M059J (cell line): Measurements from ENCODE around the gene MRPS23. TPM values are rescaled to one million over a fixed set of nuclear protein-coding genes. Genes with fewer than 3 reads are reported as not detected.

Source experiments
- DNase-seq: peaks from one replicate; pipeline ENCODE4 v3.0.0-alpha.2; 2012; ENCODE audit warnings: low read depth
- total RNA-seq: library from RNA; depleted of rRNA; stranded (reverse); fragments of >200 nt; shearing (Covaris generic); gene quantifications from 2 replicates; pipeline ENCODE4 v1.2.3, GENCODE V29; 2014

MRPS23 gene
- total RNA-seq, 1 experiment from 2014 or later = 31.8 TPM

- DNase-seq = no peak
Measured at GRCh38 chr17:57879437-57880085, 29.7 kb upstream of the MRPS23 start.

GRCh38 chr17:57877803-57878377 is 28.0 kb upstream of the MRPS23 start:
- peak; percentile 29 for DNase-seq

GRCh38 chr17:57876866-57877237 is 27.0 kb upstream of the MRPS23 start:
- no peak for DNase-seq

GRCh38 chr17:57876023-57876865 is 26.4 kb upstream of the MRPS23 start:
- no peak for DNase-seq

- peak; percentile 98 for DNase-seq
Measured at GRCh38 chr17:57875290-57876022, 25.6 kb upstream of the MRPS23 start.

GRCh38 chr17:57874434-57875289 is 24.8 kb upstream of the MRPS23 start:
- DNase-seq = peak; percentile 98

- DNase-seq = no peak
Measured at GRCh38 chr17:57874058-57874419, 24.2 kb upstream of the MRPS23 start.

- DNase-seq = no peak
Measured at GRCh38 chr17:57873261-57874057, 23.6 kb upstream of the MRPS23 start.

- no peak for DNase-seq
Measured at GRCh38 chr17:57872536-57872935, 22.7 kb upstream of the MRPS23 start.

GRCh38 chr17:57871863-57872262 is 22.0 kb upstream of the MRPS23 start:
- DNase-seq = no peak

GRCh38 chr17:57871155-57871554 is 21.3 kb upstream of the MRPS23 start:
- no peak for DNase-seq

- peak; percentile 49 for DNase-seq
Measured at GRCh38 chr17:57870283-57870635, 20.4 kb upstream of the MRPS23 start.

- DNase-seq = peak; percentile 80
Measured at GRCh38 chr17:57869617-57870282, 19.9 kb upstream of the MRPS23 start.

- no peak for DNase-seq
Measured at GRCh38 chr17:57868910-57869616, 19.2 kb upstream of the MRPS23 start.

- DNase-seq = peak; percentile 93
Measured at GRCh38 chr17:57868007-57868909, 18.4 kb upstream of the MRPS23 start.

- no peak for DNase-seq
Measured at GRCh38 chr17:57867126-57867525, 17.3 kb upstream of the MRPS23 start.

- no peak for DNase-seq
Measured at GRCh38 chr17:57866723-57867122, 16.9 kb upstream of the MRPS23 start.

GRCh38 chr17:57866319-57866718 is 16.5 kb upstream of the MRPS23 start:
- DNase-seq = no peak
